Prostate gland (tissue), 2 donors: ENCODE results near the gene ZNF629. TPM values are rescaled to one million over a fixed set of nuclear protein-coding genes. Genes with fewer than 3 reads are reported as not detected.

Source experiments
- DNase-seq: peaks from one replicate; pipeline ENCODE4 v3.0.0-alpha.2; 2019; ENCODE audit warnings: low spot score
- H3K27ac ChIP-seq, 2 donors: fragments of 200-600 bp; sonication (generic); 2 replicates each; pipeline ENCODE4 v1.5.1; 2017 to 2019
- H3K27me3 ChIP-seq: fragments of 200-600 bp; sonication (generic); replicated peaks from 2 replicates; pipeline ENCODE4 v1.5.1; 2019; ENCODE audit not compliant: insufficient read depth
- H3K36me3 ChIP-seq, 2 donors: fragments of 200-600 bp; sonication (generic); 1 replicate in 1 of 2; 2 replicates in 1 of 2; pipeline versions ENCODE4 v1.5.1 to v1.8.1; 2017 to 2019
- H3K4me1 ChIP-seq: fragments of 200-600 bp; sonication (generic); replicated peaks from 2 replicates; pipeline ENCODE4 v1.5.1; 2019
- H3K4me3 ChIP-seq, 2 donors: fragments of 200-600 bp; sonication (generic); 2 replicates each; pipeline ENCODE4 v1.5.1; 2017 to 2019
- H3K9me3 ChIP-seq: fragments of 200-600 bp; sonication (generic); 2 replicates; pipeline ENCODE4 v1.5.1; 2017
- CTCF ChIP-seq, 4 experiments: fragments of 200-600 bp in 2 of 4; fragments of 450-650 bp in 2 of 4; sonication (generic) in 2 of 4; IDR thresholded peaks; 1 replicate in 3 of 4; 2 replicates in 1 of 4; pipeline ENCODE4 v1.5.1; 2016 to 2019; ENCODE audit warnings: antibody characterized with exemption in 4 of 4, mild to moderate bottlenecking in 2 of 4, moderate library complexity in 2 of 4
- POLR2A ChIP-seq: fragments of 450-650 bp; IDR thresholded peaks from one replicate; pipeline ENCODE4 v1.6.1; 2016; ENCODE audit warnings: antibody characterized with exemption, mild to moderate bottlenecking
- POLR2AphosphoS5 ChIP-seq: sonication (generic); formaldehyde crosslinking; IDR thresholded peaks from one replicate; pipeline ENCODE4 v1.6.1; 2017; ENCODE audit warnings: antibody characterized with exemption
- WGBS: methylation state at CpG from one replicate; pipeline ENCODE4 v1.1.5; 2018; 5-methylcytosine and 5-hydroxymethylcytosine counted together
- intact Hi-C: fragments of 100-400 bp; cut with DNase I; formaldehyde crosslinking; loops from one replicate; pipeline ENCODE4 v1.14.2; 2022
- total RNA-seq, 2 donors: library from RNA; depleted of rRNA; stranded (reverse); fragments of >200 nt; gene quantifications; one replicate each; pipeline ENCODE4 v1.1.0, GENCODE V29; 2016

The ZNF629 gene
- total RNA-seq, 2 donors from 2014 or later = 17.9 to 24.0 TPM

GRCh38 chr16:30738984-30739951 is 47.7 kb downstream of the ZNF629 start:
- Histone ChIP-seq H3K27me3 (no peaks in the 10 kb centered on the region), H3K4me3 (no peak overlapping the region), H3K27ac (peak overlapping the region; percentile 86 to 88), H3K9me3 (no peaks in the 10 kb centered on the region), H3K36me3 (peaks cover 15 to 35% of the 10 kb centered on the region in 2 donors), H3K4me1 (peaks cover 14% of the 10 kb centered on the region)
- no peak for DNase-seq
- WGBS = 86% methylated on average over 37 of the region's 37 CpGs
- intact Hi-C loops = no loop called here
- TF ChIP-seq CTCF (IDR thresholded peaks at IDR 0.05) = no peak

GRCh38 chr16:30737794-30738648 is 49.0 kb downstream of the ZNF629 start:
- no peak overlapping the region for H3K27ac ChIP-seq
- 90% methylated on average over 20 of the region's 25 CpGs for WGBS

GRCh38 chr16:30736995-30737793 is 49.8 kb downstream of the ZNF629 start:
- no peak for DNase-seq
- WGBS = 92% methylated on average over 16 of the region's 17 CpGs
- Histone ChIP-seq H3K27ac (no peak overlapping the region), H3K27me3 (no peaks in the 10 kb centered on the region), H3K4me1 (peaks cover 14% of the 10 kb centered on the region), H3K9me3 (no peaks in the 10 kb centered on the region), H3K4me3 (no peak overlapping the region), H3K36me3 (peaks cover 28 to 40% of the 10 kb centered on the region in 2 donors)
- intact Hi-C loops = no loop called here
- TF ChIP-seq POLR2AphosphoS5 = no peak
- TF ChIP-seq CTCF (IDR thresholded peaks at IDR 0.05) = no peak

More at GRCh38 chr16:30737794-30738648, 49.0 kb downstream of the ZNF629 start:
- H3K27me3 ChIP-seq = no peaks in the 10 kb centered on the region
- intact Hi-C loops = no loop called here
- peaks cover 14% of the 10 kb centered on the region for H3K4me1 ChIP-seq
- no peak for DNase-seq
- TF ChIP-seq POLR2A (no peak), CTCF (IDR thresholded peaks at IDR 0.05) (no peak), POLR2AphosphoS5 (no peak)
- H3K4me3 ChIP-seq = no peak overlapping the region
- peaks cover 27 to 40% of the 10 kb centered on the region in 2 donors for H3K36me3 ChIP-seq
- H3K9me3 ChIP-seq = no peaks in the 10 kb centered on the region

GRCh38 chr16:30731411-30731810 is 55.6 kb downstream of the ZNF629 start:
- Histone ChIP-seq H3K27me3 (no peaks in the 10 kb centered on the region), H3K4me1 (no peaks in the 10 kb centered on the region), H3K4me3 (no peak overlapping the region), H3K27ac (no peak overlapping the region), H3K9me3 (no peaks in the 10 kb centered on the region), H3K36me3 (peaks cover 23 to 26% of the 10 kb centered on the region in 2 donors)
- WGBS = 92% methylated on average over 3 of the region's 3 CpGs
- no peak for TF ChIP-seq POLR2AphosphoS5
- no peak for TF ChIP-seq CTCF (IDR thresholded peaks at IDR 0.05)
- TF ChIP-seq POLR2A = no peak
- intact Hi-C loops = loop anchor here (5.0 kb wide), 1 partner anchor 46 kb away; no protein-coding TSS in a partner anchor
- no peak for DNase-seq
